GM18505 (cell line): ENCODE measurements around the gene MIF.
"Not testable (repeated sequence)": the region's sequence is repeated elsewhere in the genome, so short reads cannot be mapped to it uniquely, and the experiment has no call there.

Experiments used
- ATAC-seq: cut with Tn5 transposase; IDR thresholded peaks from one replicate; pipeline ENCODE4 v1.9.1; 2021; ENCODE audit not compliant: unreplicated experiment
- POLR2A ChIP-seq: IDR thresholded peaks from 4 replicates; pipeline ENCODE4 v1.6.1; 2011; ENCODE audit warnings: borderline replicate concordance; ENCODE audit not compliant: insufficient read depth, insufficient read length; ENCODE audit errors: extremely low read depth

The MIF gene

GRCh38 chr22:23898006-23898974, 4.1 kb downstream of the MIF start:
- peak; percentile 2 for TF ChIP-seq POLR2A
- ATAC-seq = no peak

- TF ChIP-seq POLR2A = no peak
- no peak for ATAC-seq
These were observed 5.0 kb downstream of the MIF start for GRCh38 chr22:23899042-23899745.

GRCh38 chr22:23900227-23900626, 6.0 kb downstream of the MIF start:
- not testable (repeated sequence) for ATAC-seq

- ATAC-seq = no peak
These were observed 7.4 kb downstream of the MIF start for GRCh38 chr22:23901600-23901999.

GRCh38 chr22:23903328-23903971, 9.3 kb downstream of the MIF start:
- ATAC-seq = no peak

More at GRCh38 chr22:23901600-23901999, 7.4 kb downstream of the MIF start:
- no peak for TF ChIP-seq POLR2A

GRCh38 chr22:23904573-23905254, 10.5 kb downstream of the MIF start:
- no peak for ATAC-seq

More at GRCh38 chr22:23903328-23903971, 9.3 kb downstream of the MIF start:
- TF ChIP-seq POLR2A = no peak

GRCh38 chr22:23906641-23907040, 12.5 kb downstream of the MIF start:
- no peak for ATAC-seq
- TF ChIP-seq POLR2A = no peak

More at GRCh38 chr22:23904573-23905254, 10.5 kb downstream of the MIF start:
- TF ChIP-seq POLR2A = no peak

- not testable (repeated sequence) for ATAC-seq
These were observed 13.2 kb downstream of the MIF start for GRCh38 chr22:23907423-23907822.

GRCh38 chr22:23908587-23909205, 14.5 kb downstream of the MIF start:
- no peak for TF ChIP-seq POLR2A
- ATAC-seq = no peak

- ATAC-seq = no peak
- TF ChIP-seq POLR2A = no peak
These were observed 15.2 kb downstream of the MIF start for GRCh38 chr22:23909296-23909898.

- ATAC-seq = no peak
- TF ChIP-seq POLR2A = no peak
These were observed 16.5 kb downstream of the MIF start for GRCh38 chr22:23910496-23911190.

- no peak for TF ChIP-seq POLR2A
- ATAC-seq = no peak
These were observed 17.3 kb downstream of the MIF start for GRCh38 chr22:23911318-23911980.
